ENCODE data around the gene PDGFRA.
"Not testable (repeated sequence)": the region's sequence is repeated elsewhere in the genome, so short reads cannot be mapped to it uniquely, and the experiment has no call there.

The PDGFRA gene

GRCh38 chr4:54322818-54323417, 93.8 kb downstream of the PDGFRA start:
- no peak for DNase-seq

GRCh38 chr4:54330896-54331295, 101.8 kb downstream of the PDGFRA start:
- no peak for DNase-seq

- no peak for DNase-seq
These were observed 103.4 kb downstream of the PDGFRA start for GRCh38 chr4:54332542-54332941.

GRCh38 chr4:54333657-54334056, 104.6 kb downstream of the PDGFRA start:
- DNase-seq, result no peak

GRCh38 chr4:54334769-54335168, 105.7 kb downstream of the PDGFRA start:
- DNase-seq, result not testable (repeated sequence)

- no peak for DNase-seq
These were observed 107.9 kb downstream of the PDGFRA start for GRCh38 chr4:54337009-54337408.

- DNase-seq, result not testable (repeated sequence)
These were observed 113.0 kb downstream of the PDGFRA start for GRCh38 chr4:54342067-54342466.

Data from SIG-M5 (cell line).